ENCODE measurements around the gene RENBP. TPM values are rescaled to one million over a fixed set of nuclear protein-coding genes. Genes with fewer than 3 reads are reported as not detected.

RENBP gene
- polyA plus RNA-seq, 1 experiment, result 0.16 TPM

GRCh38 chrX:153907456-153907855, 37.0 kb downstream of the RENBP start:
- Histone ChIP-seq H3K9me3 (ENCODE audit: control insufficient read depth, insufficient read depth, low read length) (no peaks in the 10 kb centered on the region; the same call in 1 of the 2 replicates), H3K4me3 (ENCODE audit: low read depth, low read length) (no peak overlapping the region), H3K27ac (ENCODE audit: low read depth, low read length) (no peak overlapping the region), H3K27me3 (ENCODE audit: control insufficient read depth, insufficient read depth, low read length) (peaks cover 2% of the 10 kb centered on the region)
- ChIA-PET POLR2A (no interaction called here), CTCF (no interaction called here)
- no peak for DNase-seq (ENCODE audit: low read depth, low spot score)
- TF ChIP-seq CTCF (IDR thresholded peaks at IDR 0.05; ENCODE audit: low read depth, low read length), result no peak

- peaks cover 2% of the 10 kb centered on the region for H3K27me3 ChIP-seq (ENCODE audit: control insufficient read depth, insufficient read depth, low read length)
- no peak for DNase-seq (ENCODE audit: low read depth, low spot score)
- no peaks in the 10 kb centered on the region; the same call in 1 of the 2 replicates for H3K9me3 ChIP-seq (ENCODE audit: control insufficient read depth, insufficient read depth, low read length)
- ChIA-PET CTCF (no interaction called here), POLR2A (no interaction called here)
- TF ChIP-seq CTCF (IDR thresholded peaks at IDR 0.05; ENCODE audit: low read depth, low read length), result no peak
- no peak overlapping the region for H3K27ac ChIP-seq (ENCODE audit: low read depth, low read length)
- H3K4me3 ChIP-seq (ENCODE audit: low read depth, low read length), result no peak overlapping the region
Observed at GRCh38 chrX:153906126-153906917, 38.1 kb downstream of the RENBP start.

GRCh38 chrX:153905481-153906095, 38.9 kb downstream of the RENBP start:
- no peak overlapping the region for H3K4me3 ChIP-seq (ENCODE audit: low read depth, low read length)
- no peaks in the 10 kb centered on the region; the same call in 1 of the 2 replicates for H3K9me3 ChIP-seq (ENCODE audit: control insufficient read depth, insufficient read depth, low read length)
- TF ChIP-seq CTCF (IDR thresholded peaks at IDR 0.05; ENCODE audit: low read depth, low read length), result no peak
- DNase-seq (ENCODE audit: low read depth, low spot score), result no peak
- CTCF ChIA-PET, result no interaction called here
- POLR2A ChIA-PET, result no interaction called here
- H3K27me3 ChIP-seq (ENCODE audit: control insufficient read depth, insufficient read depth, low read length), result peaks cover 2% of the 10 kb centered on the region
- no peak overlapping the region for H3K27ac ChIP-seq (ENCODE audit: low read depth, low read length)

- Histone ChIP-seq H3K27me3 (ENCODE audit: control insufficient read depth, insufficient read depth, low read length) (peaks cover 2% of the 10 kb centered on the region), H3K4me3 (ENCODE audit: low read depth, low read length) (no peak within 1 kb of the TSS), H3K27ac (ENCODE audit: low read depth, low read length) (no peak within 1 kb of the TSS), H3K9me3 (ENCODE audit: control insufficient read depth, insufficient read depth, low read length) (no peaks in the 10 kb centered on the region)
- ChIA-PET POLR2A (no interaction called here), CTCF (no interaction called here)
- no peak for TF ChIP-seq CTCF (IDR thresholded peaks at IDR 0.05; ENCODE audit: low read depth, low read length)
- DNase-seq (ENCODE audit: low read depth, low spot score), result no peak
Observed at GRCh38 chrX:153903991-153904957, 40.2 kb downstream of the RENBP start, which contains the start of gene AVPR2. TSS of gene AVPR2 (plus strand) at chrX:153904673. CDS start at chrX:153905146, 473 bp downstream.

Data from AG04450 (cell line).